Ramos (cell line): ENCODE results near the gene TPM3.
"Not testable (repeated sequence)": the region's sequence is repeated elsewhere in the genome, so short reads cannot be mapped to it uniquely, and the experiment has no call there.

Experiments
- in situ Hi-C: fragments of 300-500 bp; cut with MboI; formaldehyde crosslinking; loops from one replicate; pipeline ENCODE4 v1.14.3; 2022; ENCODE audit warnings: low sequenced_read_pairs; ENCODE audit not compliant: unreplicated experiment

Gene TPM3

DNA sequence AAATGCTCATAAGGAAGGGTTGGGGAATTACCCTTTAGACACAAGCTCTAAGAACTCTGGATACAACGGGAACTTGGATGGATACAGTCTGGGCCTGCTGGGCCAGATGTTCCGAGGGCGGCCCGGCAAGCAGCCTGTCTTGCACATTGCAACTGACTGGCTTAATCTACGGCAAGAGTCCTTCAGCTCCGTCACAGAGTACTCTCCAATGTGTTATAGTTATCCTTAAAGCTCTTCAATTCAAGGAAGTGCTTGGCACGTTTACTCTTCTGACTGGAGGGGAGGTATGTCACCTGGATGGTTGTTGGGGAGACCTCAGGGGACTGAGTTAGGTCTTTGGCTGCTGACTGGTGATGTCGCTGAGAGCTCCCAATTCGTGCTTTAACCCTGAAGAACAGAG, 15.4 kb upstream of the TPM3 start:
- in situ Hi-C loops: no loop called here

DNA sequence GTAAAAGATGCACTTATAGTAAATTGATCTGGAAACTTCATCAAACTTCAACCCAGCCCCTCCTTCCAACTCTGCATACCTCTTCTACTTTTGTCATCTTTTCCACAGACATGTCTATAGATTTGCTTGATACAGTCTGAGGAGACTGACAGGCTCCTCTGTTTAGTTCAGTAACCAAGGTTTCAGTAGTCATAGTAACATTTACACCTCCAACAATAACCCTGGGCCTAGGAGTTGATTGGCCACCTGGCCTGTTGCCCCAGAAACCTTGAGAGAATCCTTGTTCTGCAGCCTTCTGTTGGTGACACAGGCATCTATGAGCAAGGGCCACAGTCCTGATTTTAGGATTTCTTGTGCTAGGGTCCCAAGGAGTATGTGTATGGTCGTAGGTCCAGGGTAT, 14.3 kb upstream of the TPM3 start, which contains the start of gene CFAP141:
CFAP141 (minus strand) TSS at position 138 of the 400 bp plus-strand sequence; CDS start at position 112, 26 bp downstream.
- in situ Hi-C loops: no loop called here

GRCh38 chr1:154205778-154206177, 13.9 kb upstream of the TPM3 start:
- in situ Hi-C loops: not testable (repeated sequence)

DNA sequence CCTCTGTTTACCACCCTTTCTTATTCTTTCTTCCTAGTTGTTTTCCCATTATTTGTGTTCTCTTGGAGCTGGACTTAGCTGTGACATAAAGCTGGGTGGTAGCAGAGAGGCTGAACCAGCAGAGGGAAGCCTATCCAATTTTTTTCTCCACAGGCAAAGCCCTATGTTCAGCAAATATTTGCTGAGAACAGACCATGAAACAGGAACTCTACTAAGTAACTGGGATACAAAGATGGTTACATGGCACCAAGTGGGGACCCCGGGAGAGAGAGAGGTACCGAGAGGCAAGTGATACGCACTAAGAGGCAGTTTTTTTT, 7.6 kb upstream of the TPM3 start:
- in situ Hi-C loops: no loop called here

DNA sequence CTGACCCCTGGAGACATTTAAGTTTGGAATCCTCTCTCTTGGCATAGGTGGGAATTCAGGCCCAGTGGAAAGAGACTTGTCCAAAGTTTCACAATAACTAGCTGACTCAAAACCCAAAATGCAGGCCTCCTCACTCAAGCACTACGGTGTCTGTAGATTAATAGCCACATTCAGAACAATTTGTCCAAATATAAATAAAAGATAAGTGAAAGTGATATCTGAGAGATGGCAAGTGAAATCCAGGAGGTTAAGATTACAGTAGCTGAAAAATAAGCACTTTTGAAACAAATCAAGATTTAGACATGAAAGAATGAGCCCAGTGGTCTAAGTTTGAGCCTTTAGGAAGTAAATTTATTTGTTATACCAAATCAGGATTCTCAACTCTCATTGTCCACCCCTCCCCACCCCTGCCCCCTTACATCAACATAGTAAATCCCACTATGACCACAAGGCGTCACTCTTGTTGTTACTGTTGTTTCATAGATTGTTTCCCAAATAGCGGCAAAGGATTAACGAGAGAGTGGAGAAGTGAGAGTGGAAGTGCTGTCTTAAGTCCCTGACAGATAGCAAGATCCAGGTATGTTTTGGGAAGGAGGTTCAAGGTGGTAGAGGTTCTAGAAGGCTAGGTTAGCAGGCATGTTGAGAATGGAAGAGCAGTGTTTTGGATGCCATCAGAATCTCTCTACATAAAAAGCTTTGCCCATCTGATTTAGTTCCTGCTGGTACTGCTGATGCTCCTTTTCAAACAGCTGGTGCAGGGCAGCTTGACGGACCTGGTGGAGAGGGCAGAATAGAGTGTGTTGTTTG, 7.1 kb upstream of the TPM3 start:
- in situ Hi-C loops: no loop called here

- in situ Hi-C loops: loop anchor here (5.0 kb wide), 1 partner anchor 78 kb away; the partner anchor contains the start of gene HAX1
Measured at GRCh38 chr1:154193821-154194220, 1.9 kb upstream of the TPM3 start.

- in situ Hi-C loops: loop anchor here (5.0 kb wide), 1 partner anchor 80 kb away; the partner anchor contains the start of gene HAX1
Measured at GRCh38 chr1:154192476-154192875, 576 bp upstream of the TPM3 start.

DNA sequence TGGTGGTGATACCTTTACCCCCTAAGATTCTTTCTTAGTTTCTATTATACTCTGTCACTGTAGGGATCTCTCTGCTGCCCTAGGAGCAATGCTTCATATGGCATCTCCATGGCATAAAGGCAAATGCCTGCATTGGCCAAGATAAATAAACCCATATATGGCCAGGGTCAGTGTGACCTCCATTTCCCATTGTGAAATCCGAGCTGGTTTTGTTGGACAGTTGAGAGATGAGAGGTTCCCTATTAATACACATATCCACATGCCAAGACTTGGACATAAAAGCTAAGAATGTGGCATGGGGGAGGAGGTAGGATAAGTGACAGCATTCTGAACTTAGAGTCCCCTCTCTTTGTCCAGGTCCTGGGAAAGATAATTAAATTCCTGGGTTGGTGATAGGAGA, 1.4 kb downstream of the TPM3 start:
- in situ Hi-C loops: loop anchor here (5.0 kb wide), 1 partner anchor 82 kb away; the partner anchor contains the start of gene HAX1

GRCh38 chr1:154186852-154187501, 4.9 kb downstream of the TPM3 start:
- in situ Hi-C loops: loop anchor here (5.0 kb wide), 1 partner anchor 150 kb away; no protein-coding TSS in a partner anchor

GRCh38 chr1:154186177-154186576, 5.7 kb downstream of the TPM3 start:
- in situ Hi-C loops: loop anchor here (5.0 kb wide), 1 partner anchor 151 kb away; no protein-coding TSS in a partner anchor

DNA sequence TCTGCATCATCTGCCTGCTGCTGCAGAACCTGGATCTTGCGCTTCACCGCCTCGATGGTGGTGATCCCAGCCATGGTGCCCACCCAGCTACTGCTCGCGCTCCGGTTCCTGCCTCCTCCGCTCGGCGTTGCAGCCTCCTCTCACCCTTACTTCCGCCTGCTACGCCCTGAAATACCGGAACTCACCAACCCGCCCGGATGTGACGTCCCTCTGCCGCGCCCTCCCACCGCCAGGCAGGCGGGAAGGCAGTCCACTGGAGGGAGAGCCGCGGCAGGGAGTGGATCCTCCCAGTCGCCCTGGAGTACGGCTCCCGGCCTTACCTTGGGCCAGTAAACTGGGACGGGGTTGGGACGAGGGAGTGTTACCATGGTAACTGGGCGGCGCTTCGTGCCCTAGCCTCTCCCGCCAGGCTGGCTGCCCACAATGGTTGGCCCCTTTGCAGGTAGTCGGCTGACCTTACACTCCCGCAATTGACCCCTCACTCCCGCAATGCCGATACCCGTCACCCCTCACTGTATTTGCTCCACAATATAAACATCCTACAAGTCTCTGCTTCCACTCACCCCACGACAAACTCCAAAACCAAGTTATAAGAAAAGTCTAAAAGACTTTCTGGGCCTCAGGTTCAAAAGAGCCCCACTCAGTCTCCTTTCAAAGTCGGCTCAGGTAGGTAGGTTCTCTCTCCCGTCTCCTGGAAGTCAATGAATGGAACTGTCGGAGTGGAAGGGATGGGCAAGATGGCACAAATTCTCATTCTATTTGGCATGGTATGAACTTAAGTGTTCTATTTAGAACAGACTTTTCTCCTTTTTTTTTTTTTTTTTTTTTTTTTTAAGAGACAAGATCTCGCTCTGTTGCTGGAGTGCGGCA, 8.6 kb downstream of the TPM3 start:
- in situ Hi-C loops: no loop called here

DNA sequence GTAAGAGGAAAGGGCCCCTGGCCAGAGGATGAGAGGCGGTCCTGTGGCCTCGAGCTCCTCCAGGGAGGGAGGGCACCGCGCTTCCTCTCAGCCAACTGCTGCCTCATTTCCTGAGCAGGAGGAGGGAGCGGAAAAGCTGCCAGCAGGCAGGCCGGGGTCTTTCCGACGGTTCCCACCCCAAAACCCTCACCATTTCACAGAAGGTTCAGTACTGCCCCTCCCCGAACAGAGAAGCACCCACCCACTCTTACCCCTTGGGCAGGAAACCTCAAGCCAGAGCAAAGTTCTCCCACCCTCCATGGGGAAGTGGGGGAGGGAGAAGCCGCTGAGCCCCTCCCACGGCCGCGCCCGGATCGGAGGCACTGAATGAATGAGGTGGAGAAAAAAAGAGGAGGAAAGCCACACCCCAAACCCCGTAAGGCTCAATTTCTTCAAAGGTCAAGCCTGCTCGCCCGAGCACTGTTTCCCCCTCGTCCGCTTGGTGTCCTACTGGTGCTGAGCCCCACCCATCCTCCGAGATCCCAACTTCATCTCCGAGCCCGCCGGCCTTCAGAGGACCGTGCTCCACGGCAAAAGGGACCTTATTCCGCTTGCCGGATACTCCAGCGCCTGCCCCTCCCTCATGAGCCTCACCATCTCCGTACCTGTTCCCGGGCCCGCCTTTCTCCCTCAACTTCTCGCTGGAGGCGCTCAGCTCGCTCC, 9.4 kb downstream of the TPM3 start:
- in situ Hi-C loops: no loop called here

GRCh38 chr1:154181944-154182343, 10.0 kb downstream of the TPM3 start:
- in situ Hi-C loops: no loop called here

DNA sequence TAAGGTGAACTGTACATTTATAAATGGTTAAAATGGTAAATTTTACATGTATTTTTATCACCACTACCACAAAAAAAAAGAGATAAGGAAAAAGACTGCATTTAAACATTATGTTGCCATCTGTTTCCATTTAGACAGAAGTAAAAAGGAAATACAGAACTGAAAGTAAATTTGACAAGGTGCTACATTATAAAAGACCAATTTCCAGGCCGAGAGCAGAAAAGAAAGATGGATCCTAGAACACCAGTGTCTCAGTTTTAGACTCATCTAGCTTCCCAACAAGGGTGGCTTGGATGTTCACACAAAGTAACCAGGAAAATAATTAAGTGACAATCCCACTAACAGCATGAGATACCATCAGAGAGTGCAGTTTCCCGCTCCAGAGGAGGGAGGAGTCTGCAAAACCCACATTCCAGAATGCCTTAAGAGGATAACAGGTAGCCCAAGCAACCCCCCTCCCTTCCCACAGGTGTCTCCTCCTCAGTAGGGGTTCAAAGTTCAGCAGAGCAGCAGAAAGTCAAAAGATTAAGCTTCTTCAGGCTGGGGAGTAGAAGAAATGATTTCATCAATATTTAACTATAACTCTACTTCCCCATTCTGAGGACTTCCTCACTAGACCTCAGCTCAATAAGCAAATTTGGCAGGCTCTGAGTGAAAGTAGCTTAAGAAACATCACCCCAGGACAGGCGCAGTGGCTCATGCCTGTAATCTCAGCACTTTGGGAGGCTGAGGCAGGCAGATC, 11.8 kb downstream of the TPM3 start:
- in situ Hi-C loops: no loop called here

DNA sequence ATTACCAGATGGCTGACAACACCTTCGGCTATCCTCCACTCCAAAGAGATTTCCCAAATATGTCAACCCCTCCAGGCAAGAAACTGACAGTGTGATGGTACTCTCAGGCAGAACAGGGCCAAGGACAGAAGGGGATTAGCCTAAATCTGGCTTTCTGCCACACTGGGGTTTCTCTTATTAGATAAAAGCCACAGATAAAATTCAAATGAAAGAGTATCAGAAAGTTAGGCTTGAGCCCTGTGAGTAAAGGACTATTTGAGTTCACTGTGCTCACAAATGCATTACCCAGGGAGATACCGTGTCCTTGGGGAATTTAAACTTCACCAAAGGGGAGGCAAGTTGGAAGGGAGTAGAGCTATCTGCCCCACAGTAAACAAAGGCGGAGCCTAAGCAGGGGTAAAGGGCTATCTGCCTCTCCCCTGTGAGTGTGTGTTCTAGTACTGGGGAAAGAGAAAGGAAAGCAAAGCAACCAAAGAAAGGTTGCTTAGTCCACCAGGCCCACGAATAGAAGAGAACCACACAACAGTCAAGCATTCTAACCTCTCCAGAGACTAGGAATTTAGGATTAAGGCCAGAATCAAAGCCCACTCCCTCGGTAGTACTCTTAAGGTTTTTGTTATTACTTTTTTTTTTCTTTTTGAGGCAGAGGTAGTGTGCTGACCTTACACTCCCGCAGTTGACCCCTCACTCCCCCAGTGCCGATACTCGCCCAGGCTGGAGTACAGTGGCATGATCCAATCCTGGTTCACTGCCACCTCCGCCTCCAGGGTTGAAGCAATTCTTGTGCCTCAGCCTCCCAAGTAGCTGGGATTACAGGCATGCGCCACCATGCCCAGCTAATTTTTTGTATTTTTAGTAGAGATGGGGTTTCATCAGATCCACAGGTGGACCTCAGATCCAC, 12.7 kb downstream of the TPM3 start:
- in situ Hi-C loops: no loop called here

- in situ Hi-C loops: no loop called here
Measured at GRCh38 chr1:154178013-154178412, 13.9 kb downstream of the TPM3 start.

DNA sequence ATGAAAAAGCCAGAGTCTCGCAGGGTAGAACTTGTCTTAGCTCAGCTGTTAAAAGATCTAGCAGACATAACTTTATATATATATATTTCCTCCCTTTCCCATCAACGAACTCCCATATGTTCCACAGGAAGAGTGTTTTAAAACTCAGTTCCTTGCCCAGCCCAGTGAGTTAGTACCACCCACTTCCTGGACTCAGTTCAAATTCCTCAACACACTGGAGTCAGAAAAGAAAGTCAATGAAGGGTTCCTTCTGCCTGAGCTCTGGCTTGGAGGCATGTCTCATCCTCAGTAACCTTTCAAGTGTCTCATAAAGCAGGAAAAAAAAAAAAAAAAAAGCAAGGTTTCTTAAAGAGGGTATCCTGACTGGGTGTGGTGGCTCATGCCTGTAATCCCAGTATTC, 15.6 kb downstream of the TPM3 start:
- in situ Hi-C loops: no loop called here

GRCh38 chr1:154174654-154175053, 17.2 kb downstream of the TPM3 start:
- in situ Hi-C loops: no loop called here
